ENCODE data around the gene CLN6.

DNA sequence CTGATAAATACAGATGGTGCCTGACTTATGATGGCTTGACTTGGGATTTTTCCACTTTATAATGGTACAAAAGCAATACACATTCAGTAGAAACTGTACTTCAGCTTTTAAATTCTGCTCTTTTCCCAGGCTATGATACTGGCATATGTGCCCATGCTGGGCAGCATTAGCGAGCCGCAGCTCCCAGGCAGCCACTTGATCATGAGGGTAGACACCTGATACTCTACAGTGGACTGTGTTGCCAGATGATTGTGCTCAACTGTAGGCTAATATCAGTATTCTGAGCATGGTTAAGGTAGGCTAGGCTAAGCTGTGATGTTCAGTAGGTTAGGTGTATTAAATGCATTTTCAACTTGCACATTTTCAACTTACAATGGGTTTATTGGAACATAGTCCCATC, 30.4 kb upstream of the CLN6 start:
- TF ChIP-seq EP300 (IDR thresholded peaks at IDR 0.05; ENCODE audit: low read length) (no peak), FOXK2 (conservative IDR thresholded peaks at IDR 0.05 in 1 of 2, IDR thresholded peaks at IDR 0.05 in 1 of 2; ENCODE audit: low read depth in 2 of 2) (no peak), TEAD1 (CRISPR knock-in tag; IDR thresholded peaks at IDR 0.05) (no peak), POLR2A (conservative IDR thresholded peaks at IDR 0.05) (no peak), JUN (IDR thresholded peaks at IDR 0.05; ENCODE audit: borderline replicate concordance, low read depth, low read length) (no peak), JUN (CRISPR knock-in tag; IDR thresholded peaks at IDR 0.05; ENCODE audit: borderline replicate concordance) (no peak), SP1 (CRISPR knock-in tag; IDR thresholded peaks at IDR 0.05) (no peak), NR2C2 (CRISPR knock-in tag; IDR thresholded peaks at IDR 0.05) (no peak), NR2C2 (tag; IDR thresholded peaks at IDR 0.05) (no peak), CEBPB (tag; IDR thresholded peaks at IDR 0.05) (no peak), ZNF583 (CRISPR knock-in tag; IDR thresholded peaks at IDR 0.05) (no peak)
- TF ChIP-seq, protein P1, sequence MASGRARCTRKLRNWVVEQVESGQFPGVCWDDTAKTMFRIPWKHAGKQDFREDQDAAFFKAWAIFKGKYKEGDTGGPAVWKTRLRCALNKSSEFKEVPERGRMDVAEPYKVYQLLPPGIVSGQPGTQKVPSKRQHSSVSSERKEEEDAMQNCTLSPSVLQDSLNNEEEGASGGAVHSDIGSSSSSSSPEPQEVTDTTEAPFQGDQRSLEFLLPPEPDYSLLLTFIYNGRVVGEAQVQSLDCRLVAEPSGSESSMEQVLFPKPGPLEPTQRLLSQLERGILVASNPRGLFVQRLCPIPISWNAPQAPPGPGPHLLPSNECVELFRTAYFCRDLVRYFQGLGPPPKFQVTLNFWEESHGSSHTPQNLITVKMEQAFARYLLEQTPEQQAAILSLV (tag; IDR thresholded peaks at IDR 0.05) = no peak
- TF ChIP-seq, protein P2, sequence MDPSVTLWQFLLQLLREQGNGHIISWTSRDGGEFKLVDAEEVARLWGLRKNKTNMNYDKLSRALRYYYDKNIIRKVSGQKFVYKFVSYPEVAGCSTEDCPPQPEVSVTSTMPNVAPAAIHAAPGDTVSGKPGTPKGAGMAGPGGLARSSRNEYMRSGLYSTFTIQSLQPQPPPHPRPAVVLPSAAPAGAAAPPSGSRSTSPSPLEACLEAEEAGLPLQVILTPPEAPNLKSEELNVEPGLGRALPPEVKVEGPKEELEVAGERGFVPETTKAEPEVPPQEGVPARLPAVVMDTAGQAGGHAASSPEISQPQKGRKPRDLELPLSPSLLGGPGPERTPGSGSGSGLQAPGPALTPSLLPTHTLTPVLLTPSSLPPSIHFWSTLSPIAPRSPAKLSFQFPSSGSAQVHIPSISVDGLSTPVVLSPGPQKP (CRISPR knock-in tag; IDR thresholded peaks at IDR 0.05) = no peak
